HG02884 (cell line): ENCODE data around the gene GPR15.

Experiments used
- ATAC-seq: cut with Tn5 transposase; IDR thresholded peaks from one replicate; pipeline ENCODE4 v1.9.1; 2021; ENCODE audit warnings: mild to moderate bottlenecking, moderate library complexity; ENCODE audit not compliant: unreplicated experiment

GPR15 gene

GRCh38 chr3:98529856-98530459 lies 1.8 kb upstream of the GPR15 start:
- no peak for ATAC-seq

- ATAC-seq, result no peak
Measured at GRCh38 chr3:98530676-98531075, 1.1 kb upstream of the GPR15 start.

GRCh38 chr3:98532275-98532637 lies 478 bp downstream of the GPR15 start:
- ATAC-seq, result no peak

GRCh38 chr3:98532709-98533571 lies 1.2 kb downstream of the GPR15 start:
- no peak for ATAC-seq

DNA sequence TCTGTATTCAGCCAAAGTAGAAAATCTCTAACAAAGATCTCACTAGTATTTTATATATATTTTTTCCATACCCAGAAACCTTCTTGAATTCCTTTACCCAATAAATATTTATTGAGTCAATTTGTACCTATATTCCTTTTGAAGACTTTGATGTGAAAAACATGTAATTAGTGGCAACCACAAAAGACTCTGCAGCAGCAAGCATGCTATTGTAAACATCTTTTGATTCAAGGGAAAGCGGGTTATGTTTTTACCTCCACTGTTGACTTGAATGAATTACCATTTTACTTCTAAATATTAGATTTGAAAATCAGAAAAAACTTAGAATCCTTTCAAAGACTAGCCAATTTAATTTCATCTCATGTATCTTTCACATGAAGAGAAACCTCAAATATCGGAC lies 2.4 kb downstream of the GPR15 start:
- ATAC-seq, result no peak

DNA sequence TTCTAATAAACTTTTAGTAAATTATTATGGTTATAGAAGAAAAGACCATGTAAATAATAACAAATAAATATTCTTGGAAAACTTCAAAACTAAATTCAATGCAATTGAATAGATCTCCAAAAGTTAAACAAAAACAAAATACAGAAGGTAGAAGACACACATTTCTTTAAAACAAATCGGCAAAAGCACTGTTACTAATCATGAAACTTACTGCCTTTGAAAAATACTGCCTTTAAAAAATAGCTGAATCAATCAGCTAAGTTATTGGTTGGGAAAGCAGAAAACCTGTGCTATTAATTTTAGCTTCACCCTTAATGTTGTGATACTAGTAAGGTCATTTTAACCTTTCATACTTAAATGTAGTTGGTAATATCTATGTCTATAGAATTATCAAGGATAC lies 3.0 kb downstream of the GPR15 start:
- ATAC-seq, result no peak

DNA sequence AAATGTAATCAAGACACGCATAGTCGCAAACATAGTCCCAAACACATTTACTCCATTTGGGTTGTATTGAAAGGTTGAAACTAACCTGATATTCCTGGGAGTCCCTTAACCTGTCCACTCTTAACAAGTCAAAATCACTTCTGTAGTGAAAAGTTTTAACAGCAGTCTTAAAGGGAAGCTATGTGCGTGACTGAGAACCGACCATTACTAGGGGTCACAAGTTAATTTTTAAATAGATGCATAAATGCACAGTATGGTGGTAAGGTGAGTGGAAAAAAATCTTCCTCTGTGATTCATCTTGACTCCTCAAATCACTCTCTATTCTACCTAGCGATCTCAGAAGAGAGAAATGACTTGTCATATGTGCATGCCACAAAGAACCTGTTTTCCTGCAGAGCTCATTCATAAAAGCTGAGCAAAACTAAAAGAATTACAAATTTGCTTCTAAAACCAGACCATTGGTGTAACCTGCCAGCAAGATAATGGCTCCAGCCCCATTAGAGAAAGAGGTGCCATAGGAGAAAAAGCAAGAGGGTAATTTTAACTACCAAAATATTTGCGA lies 4.8 kb downstream of the GPR15 start:
- peak; percentile 74 for ATAC-seq

GRCh38 chr3:98540346-98540745 lies 8.6 kb downstream of the GPR15 start:
- peak; percentile 45 for ATAC-seq

- ATAC-seq, result no peak
Measured at GRCh38 chr3:98541695-98542094, 9.9 kb downstream of the GPR15 start.

- no peak for ATAC-seq
Measured at GRCh38 chr3:98542623-98543022, 10.8 kb downstream of the GPR15 start.

- peak; percentile 55 for ATAC-seq
Measured at GRCh38 chr3:98545940-98546339, 14.2 kb downstream of the GPR15 start.

DNA sequence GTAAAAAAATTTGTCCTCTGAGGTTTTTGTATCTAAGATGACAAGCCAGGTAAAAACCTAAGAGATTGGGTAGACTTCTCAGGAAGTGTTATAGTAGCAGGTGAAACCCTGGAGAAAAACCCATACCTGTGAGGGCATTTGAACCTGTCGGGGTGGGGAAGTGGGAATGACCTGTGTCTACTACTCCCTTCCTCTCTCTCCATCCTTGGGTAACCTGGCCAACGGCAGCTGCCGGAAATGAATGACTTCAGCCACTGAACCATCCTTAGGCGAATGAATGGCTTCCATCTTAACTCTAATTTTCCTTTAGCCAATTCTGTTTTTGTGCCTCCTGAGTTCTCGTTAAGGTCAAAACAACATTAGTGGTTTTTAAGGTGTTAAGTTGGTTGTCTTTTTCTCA lies 16.8 kb downstream of the GPR15 start:
- ATAC-seq, result no peak

DNA sequence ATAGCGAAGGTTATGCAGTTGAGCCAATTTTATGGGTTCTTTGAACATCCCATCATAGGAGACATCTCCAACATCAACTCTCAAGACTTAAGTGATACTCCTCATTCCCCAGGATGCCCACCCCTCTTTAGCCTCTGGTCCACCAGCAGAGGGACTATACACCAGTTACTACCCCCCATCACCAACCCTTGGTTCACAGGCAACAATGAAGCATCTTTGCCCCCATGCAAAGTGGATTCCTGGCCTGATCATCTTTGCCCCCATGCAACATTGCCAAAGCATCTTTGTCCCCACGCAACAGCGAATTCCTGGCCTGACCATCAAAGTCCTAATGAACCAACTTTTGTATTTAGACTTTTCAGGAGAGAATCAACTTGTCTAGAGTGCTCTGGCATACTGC lies 19.1 kb downstream of the GPR15 start:
- ATAC-seq, result no peak

GRCh38 chr3:98551236-98551635 lies 19.5 kb downstream of the GPR15 start:
- ATAC-seq, result no peak

DNA sequence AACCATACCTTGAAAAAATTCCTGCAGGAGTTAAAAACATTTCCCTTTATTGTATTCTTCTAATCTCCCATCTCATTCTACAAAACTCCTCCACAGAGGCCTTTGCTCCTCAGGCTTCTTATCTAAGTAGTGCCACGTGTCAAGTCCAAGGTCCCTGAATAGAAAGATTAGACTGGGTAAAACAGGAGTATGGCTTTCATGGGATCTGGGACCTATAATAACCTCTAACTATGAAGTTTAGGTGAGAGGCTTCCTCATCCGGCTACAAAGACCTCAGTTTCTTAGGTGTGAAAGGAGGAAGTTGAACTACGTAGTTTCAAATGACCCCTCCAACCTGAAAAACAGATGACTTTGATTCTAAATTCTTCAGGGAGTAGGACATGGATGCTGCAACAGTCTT lies 20.0 kb downstream of the GPR15 start:
- ATAC-seq, result no peak

DNA sequence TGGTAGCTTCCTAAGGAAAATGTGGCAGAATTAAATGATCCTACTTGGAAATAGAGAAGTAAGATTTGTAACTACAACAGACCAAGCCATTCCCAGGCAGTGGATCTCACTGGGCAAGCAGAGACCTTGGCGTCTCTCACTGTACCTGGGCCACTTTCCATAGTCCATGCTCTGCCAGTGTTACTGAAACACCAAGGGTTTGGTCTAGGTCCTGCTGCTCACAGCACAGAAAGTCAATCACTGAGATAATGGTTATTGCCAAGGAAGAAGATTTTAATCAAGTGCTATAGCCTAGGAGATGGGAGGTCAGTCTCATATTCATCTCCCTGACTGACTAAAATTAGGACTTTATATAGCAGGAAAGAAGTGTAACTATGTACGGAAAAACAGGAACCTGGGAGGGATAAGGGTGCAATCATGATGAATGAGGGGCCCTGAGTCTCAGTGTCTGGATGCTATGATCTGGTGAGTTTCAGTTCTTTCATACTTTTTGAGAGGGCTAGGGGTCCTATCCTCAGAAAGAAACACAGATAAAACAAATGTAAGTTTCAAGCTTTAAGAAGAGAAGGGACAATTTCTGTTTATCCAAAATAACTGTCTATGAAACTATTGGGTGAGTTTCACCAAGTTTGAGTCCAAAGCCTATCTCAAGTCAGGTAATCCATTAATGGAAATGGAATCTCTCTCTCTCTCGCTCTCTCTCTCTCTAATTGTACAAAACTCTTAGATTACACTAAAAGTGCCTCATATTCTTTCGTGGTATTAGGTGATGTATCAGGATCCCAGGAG lies 20.6 kb downstream of the GPR15 start:
- no peak for ATAC-seq

DNA sequence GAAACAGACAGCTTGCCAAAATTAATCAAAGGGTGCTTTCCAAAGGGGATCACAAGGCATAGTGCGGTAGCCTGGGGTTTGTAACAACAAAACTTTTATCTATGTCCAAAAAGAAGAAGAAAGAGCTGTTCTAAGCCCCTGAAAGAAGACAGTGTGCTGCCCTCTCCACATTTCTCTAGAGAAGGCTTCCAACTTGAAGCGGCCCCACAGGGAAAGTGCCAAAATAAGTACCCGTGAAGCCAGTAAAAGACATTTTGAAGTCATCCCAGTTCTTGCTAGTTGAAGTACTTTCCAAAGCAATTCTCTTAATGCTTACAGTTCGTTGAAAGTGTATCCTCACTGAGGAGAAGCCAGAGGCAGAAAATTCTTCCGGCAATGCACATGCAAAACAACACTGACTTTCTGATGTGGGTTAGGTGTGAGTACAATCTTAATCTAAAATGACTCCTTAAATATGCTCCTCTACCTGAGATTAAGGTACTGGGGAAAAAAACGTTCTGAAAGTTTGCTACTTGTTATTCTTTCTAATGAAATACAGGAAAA lies 21.3 kb downstream of the GPR15 start:
- ATAC-seq, result no peak

DNA sequence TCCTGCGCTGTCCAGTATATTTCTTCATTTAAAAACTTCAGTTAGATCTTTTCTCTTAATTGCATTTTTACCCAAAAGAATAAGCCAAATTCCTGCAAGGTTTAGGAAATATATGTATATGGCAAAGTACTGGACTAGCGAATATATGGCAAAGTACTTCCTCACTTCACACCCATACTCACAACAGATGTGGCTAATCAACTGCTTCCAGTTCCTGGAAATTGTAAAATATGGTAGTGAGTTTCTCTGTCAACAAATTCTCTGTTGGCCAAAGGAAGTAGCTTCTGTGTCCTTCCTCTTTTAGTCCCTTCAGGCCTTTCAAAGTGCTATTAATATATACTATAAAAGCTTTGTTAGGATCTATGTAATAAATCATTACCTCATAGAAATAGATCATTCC lies 22.0 kb downstream of the GPR15 start:
- ATAC-seq, result no peak

DNA sequence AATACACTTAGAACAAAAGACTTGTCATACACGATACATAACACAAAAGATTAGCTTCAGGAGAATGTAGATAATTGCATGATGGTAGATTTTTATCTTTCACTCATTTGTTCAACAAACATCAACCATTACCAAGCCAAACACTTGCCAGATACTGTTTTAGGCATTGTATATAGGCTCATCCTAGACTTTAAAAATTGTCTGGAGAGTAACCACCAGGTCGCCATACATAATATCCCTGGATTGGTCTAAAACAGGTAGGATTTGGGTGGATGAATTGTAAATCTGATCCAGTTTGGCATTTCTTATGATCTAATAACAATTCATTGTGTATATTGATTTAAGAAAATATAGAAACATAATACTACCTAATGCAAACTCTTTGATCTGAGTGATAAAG lies 22.8 kb downstream of the GPR15 start:
- no peak for ATAC-seq

DNA sequence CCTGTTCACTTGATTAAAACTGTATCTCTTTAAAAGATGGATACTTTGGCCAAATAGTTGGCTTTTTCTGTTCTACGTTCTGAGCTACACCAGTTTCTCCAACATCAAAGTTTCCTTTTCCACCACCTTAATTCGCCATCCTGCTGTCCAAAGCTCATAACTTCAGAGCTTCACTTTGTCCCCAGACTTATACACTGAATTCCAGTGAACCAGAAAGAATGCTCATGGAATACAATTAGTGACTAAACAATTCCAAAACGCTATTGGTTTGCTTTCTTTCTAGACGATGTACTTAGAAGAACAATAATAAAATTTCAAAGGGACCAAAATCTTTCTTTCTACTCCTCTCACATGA lies 23.2 kb downstream of the GPR15 start:
- ATAC-seq, result no peak
